Gastroesophageal sphincter (tissue), 4 donors: ENCODE measurements around the gene ACSS1. TPM values are rescaled to one million over a fixed set of nuclear protein-coding genes. Genes with fewer than 3 reads are reported as not detected.

Source experiments
- ATAC-seq: fragments of 150-250 bp; one replicate; pipeline ENCODE4 v1.9.1; 2016; ENCODE audit warnings: mild to moderate bottlenecking, moderate library complexity
- H3K27ac ChIP-seq, 4 donors: fragments of 200-600 bp; sonication (generic) in 3 of 4; 1 replicate in 3 of 4; 2 replicates in 1 of 4; pipeline ENCODE4 v1.5.1; 2016 to 2019
- H3K27me3 ChIP-seq: fragments of 200-600 bp; sonication (generic); one replicate; pipeline ENCODE4 v1.5.1; 2019
- H3K36me3 ChIP-seq, 2 donors: fragments of 200-600 bp; sonication (generic); one replicate each; pipeline ENCODE4 v1.5.1; 2019; ENCODE audit warnings: control low read depth in 1 of 2
- H3K4me1 ChIP-seq, 3 donors: fragments of 200-600 bp; sonication (generic); 1 replicate in 2 of 3; 2 replicates in 1 of 3; pipeline ENCODE4 v1.5.1; 2016 to 2019; ENCODE audit warnings: control low read depth in 2 of 3
- H3K4me3 ChIP-seq, 2 donors: fragments of 200-600 bp; sonication (generic); one replicate each; pipeline ENCODE4 v1.5.1; 2019; ENCODE audit warnings: mild to moderate bottlenecking in 1 of 2, moderate library complexity in 1 of 2
- H3K9me3 ChIP-seq, 3 donors: fragments of 200-600 bp; sonication (generic); one replicate each; pipeline ENCODE4 v1.5.1; 2017 to 2019; ENCODE audit warnings: control low read depth in 2 of 3
- EP300 ChIP-seq: sonication (generic); formaldehyde crosslinking; IDR thresholded peaks from one replicate; pipeline ENCODE4 v1.6.1; 2017; ENCODE audit warnings: antibody characterized with exemption, mild to moderate bottlenecking
- POLR2A ChIP-seq, 2 donors: fragments of 450-650 bp; IDR thresholded peaks; one replicate each; pipeline ENCODE4 v1.6.1; 2017; ENCODE audit warnings: antibody characterized with exemption in 2 of 2, mild to moderate bottlenecking in 2 of 2, moderate library complexity in 1 of 2
- POLR2AphosphoS5 ChIP-seq: sonication (generic); formaldehyde crosslinking; IDR thresholded peaks from one replicate; pipeline ENCODE4 v1.6.1; 2017; ENCODE audit warnings: antibody characterized with exemption
- WGBS, 2 donors: methylation state at CpG; one replicate each; pipeline ENCODE4 v1.1.5; 2018; ENCODE audit warnings: low coverage in 1 of 2; 5-methylcytosine and 5-hydroxymethylcytosine counted together
- total RNA-seq, 4 donors: library from RNA; depleted of rRNA; stranded (reverse); fragments of >200 nt; gene quantifications; one replicate each; pipeline ENCODE4 v1.1.0, GENCODE V29; 2016
- TF ChIP-seq, protein P1 (sequence below), 4 experiments: fragments of 200-600 bp in 2 of 4; fragments of 450-650 bp in 2 of 4; sonication (generic) in 1 of 4; IDR thresholded peaks; one replicate each; pipeline ENCODE4 v1.5.1; 2017 to 2019; ENCODE audit warnings: antibody characterized with exemption in 4 of 4, mild to moderate bottlenecking in 2 of 4, moderate library complexity in 2 of 4

Gene ACSS1
- total RNA-seq, 4 donors from 2014 or later = 44.7 to 105 (median 61.6) TPM

DNA sequence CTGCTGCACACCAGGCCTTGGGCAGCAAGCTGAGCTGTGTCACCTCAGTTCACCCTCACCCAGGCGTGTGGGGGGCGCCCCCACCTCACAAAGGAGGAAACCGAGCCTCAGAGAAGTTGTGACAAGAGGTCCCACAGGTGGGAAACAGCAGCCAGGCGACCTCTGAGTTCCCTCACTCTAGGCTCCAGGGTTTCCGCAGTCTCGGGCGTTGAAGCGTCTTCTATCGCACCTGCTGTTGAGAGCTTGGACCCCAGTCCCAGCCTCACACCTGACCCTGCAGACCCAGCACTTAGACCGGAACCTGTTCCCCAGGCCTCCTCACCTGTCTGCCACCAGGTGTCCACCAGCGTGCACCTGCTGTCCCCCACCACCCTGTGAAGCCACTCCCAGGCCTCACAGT is 43.1 kb downstream of the ACSS1 start:
- Histone ChIP-seq H3K27ac (no peak overlapping the region), H3K9me3 (no peaks in the 10 kb centered on the region), H3K4me3 (no peak overlapping the region), H3K36me3 (peaks cover 0 to 94% of the 10 kb centered on the region in 2 donors), H3K27me3 (no peaks in the 10 kb centered on the region), H3K4me1 (peaks cover 0 to 3% (median 0%) of the 10 kb centered on the region in 3 donors)
- TF ChIP-seq, protein P1, sequence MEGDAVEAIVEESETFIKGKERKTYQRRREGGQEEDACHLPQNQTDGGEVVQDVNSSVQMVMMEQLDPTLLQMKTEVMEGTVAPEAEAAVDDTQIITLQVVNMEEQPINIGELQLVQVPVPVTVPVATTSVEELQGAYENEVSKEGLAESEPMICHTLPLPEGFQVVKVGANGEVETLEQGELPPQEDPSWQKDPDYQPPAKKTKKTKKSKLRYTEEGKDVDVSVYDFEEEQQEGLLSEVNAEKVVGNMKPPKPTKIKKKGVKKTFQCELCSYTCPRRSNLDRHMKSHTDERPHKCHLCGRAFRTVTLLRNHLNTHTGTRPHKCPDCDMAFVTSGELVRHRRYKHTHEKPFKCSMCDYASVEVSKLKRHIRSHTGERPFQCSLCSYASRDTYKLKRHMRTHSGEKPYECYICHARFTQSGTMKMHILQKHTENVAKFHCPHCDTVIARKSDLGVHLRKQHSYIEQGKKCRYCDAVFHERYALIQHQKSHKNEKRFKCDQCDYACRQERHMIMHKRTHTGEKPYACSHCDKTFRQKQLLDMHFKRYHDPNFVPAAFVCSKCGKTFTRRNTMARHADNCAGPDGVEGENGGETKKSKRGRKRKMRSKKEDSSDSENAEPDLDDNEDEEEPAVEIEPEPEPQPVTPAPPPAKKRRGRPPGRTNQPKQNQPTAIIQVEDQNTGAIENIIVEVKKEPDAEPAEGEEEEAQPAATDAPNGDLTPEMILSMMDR (IDR thresholded peaks at IDR 0.05) = no peak
- TF ChIP-seq POLR2AphosphoS5 (no peak), POLR2A (IDR thresholded peaks at IDR 0.05) (no peak), EP300 (no peak)
- no peak for ATAC-seq
- WGBS, 2 donors = 90% methylated on average over 4 of the region's 11 CpGs; no CpG with 5 or more reads in 1 of the 2 donors

DNA sequence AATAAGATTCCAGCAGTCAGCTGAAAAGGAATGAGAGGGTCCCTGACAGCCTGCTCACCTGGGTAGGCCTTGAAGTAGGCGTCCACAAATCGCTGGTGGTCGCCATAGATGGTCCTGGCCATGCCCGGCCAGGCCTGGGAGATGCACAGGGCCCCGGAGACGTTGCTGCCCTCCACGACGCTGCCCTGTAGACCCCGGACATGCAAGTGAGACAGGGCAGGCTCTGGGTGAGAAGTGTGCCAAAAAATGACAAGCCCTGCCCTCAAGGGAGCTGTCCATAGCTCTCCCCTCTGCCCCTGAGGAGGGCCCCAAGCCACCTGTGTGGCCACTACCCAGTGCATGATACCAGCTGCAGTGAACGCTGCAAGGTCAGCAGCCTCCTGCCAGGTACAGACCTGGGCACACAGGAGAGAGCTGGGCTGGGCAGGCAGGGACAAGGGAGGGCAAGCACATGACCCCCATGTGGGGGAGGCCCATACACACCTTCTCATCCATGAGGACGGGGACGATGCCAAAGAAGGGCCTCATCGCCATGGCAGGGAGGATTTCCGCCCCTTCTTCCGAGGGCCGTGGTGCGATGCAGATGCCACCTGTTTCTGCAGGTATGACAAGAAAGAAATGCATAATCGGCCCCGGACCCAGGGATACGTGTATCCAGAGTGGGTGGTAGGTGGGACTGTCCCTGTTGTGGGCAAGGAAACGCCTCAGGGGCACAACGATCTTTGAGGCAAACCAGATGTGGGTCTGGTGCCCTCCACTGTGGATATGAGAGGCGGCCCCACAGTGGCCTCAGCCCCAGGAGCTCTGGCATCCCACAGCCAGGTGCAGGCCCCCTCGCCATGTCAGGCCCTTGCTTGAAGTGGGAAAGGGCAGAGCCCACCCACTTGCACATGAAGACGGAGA is 44.2 kb downstream of the ACSS1 start:
- TF ChIP-seq POLR2AphosphoS5 (no peak), POLR2A (IDR thresholded peaks at IDR 0.05) (no peak), EP300 (no peak)
- TF ChIP-seq, protein P1 (IDR thresholded peaks at IDR 0.05) = no peak
- Histone ChIP-seq H3K27me3 (no peaks in the 10 kb centered on the region), H3K4me1 (peaks cover 0 to 14% (median 0%) of the 10 kb centered on the region in 3 donors), H3K36me3 (peaks cover 0 to 94% of the 10 kb centered on the region in 2 donors), H3K4me3 (no peak overlapping the region), H3K9me3 (no peaks in the 10 kb centered on the region), H3K27ac (no peak overlapping the region)
- no peak for ATAC-seq
- WGBS, 2 donors = 70 to 87% methylated on average over 2 to 14 of the region's 25 CpGs

DNA sequence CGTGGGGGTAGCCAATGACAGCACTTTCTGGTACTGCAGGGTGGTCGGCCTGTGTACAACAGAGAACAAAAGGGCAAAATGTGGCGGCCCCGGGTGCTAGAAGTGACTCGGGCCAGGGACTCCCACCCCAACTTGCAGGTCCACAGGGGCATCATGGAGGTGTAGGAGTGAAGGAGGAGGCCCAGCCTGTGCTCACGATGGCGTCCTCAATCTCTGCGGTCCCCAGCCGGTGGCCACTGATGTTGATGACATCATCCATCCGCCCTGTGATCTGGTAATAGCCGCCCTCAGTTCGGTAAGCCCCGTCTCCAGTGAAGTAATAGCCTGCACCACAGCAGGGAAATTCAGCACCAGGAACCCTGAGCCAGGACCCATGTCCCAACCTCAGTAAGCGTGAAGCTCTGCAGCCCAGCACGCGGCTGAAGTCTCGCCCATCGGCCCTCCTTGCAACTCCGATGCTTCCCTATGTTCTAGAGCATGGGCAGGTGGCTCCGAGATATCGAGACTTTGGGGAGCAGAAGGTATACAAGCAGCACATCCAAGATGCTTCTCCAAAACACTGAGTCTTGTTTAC is 45.2 kb downstream of the ACSS1 start:
- Histone ChIP-seq H3K4me1 (peaks cover 0 to 18% (median 0%) of the 10 kb centered on the region in 3 donors), H3K4me3 (no peak overlapping the region), H3K27ac (no peak overlapping the region), H3K9me3 (no peaks in the 10 kb centered on the region), H3K27me3 (no peaks in the 10 kb centered on the region), H3K36me3 (peaks cover 0 to 95% of the 10 kb centered on the region in 2 donors)
- ATAC-seq = no peak
- 100% methylated on average over 3 of the region's 21 CpGs; no CpG with 5 or more reads in 1 of the 2 donors for WGBS, 2 donors
- no peak for TF ChIP-seq POLR2A (IDR thresholded peaks at IDR 0.05)
- no peak for TF ChIP-seq POLR2AphosphoS5
- no peak for TF ChIP-seq EP300
- TF ChIP-seq, protein P1 (IDR thresholded peaks at IDR 0.05) = no peak

DNA sequence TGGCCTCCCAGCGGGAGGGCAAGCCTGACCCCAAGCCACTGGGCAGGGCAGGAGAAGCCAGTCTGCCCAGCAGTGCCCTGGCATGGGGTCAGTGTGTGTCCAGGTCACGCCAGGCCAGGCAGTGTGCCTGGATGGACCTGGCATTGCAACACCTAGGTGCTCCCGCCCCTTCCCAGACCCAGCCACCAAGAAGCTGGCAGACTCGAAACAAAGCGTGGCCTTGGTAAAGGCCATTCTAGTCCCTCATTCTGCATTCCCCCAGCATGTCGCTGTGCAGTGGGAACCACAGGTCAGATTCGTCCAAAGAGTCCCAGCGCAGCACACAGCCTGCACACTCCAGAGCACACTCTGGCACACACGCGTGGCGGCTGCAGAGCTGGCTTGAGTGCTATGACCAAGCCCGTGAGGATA is 46.1 kb downstream of the ACSS1 start:
- Histone ChIP-seq H3K4me3 (no peak overlapping the region), H3K27me3 (no peaks in the 10 kb centered on the region), H3K9me3 (no peaks in the 10 kb centered on the region), H3K4me1 (peaks cover 0 to 21% (median 0%) of the 10 kb centered on the region in 3 donors), H3K36me3 (peaks cover 0 to 97% of the 10 kb centered on the region in 2 donors), H3K27ac (no peak overlapping the region)
- no peak for ATAC-seq
- TF ChIP-seq, protein P1 (IDR thresholded peaks at IDR 0.05) = no peak
- TF ChIP-seq EP300 (no peak), POLR2A (IDR thresholded peaks at IDR 0.05) (no peak), POLR2AphosphoS5 (no peak)
- 84% methylated on average over 6 of the region's 12 CpGs; no CpG with 5 or more reads in 1 of the 2 donors for WGBS, 2 donors
